ENCODE data around the gene SERPINB12. TPM values are rescaled to one million over a fixed set of nuclear protein-coding genes. Genes with fewer than 3 reads are reported as not detected.

SERPINB12 gene
- total RNA-seq, 4 donors from 2014 or later, result not detected

DNA sequence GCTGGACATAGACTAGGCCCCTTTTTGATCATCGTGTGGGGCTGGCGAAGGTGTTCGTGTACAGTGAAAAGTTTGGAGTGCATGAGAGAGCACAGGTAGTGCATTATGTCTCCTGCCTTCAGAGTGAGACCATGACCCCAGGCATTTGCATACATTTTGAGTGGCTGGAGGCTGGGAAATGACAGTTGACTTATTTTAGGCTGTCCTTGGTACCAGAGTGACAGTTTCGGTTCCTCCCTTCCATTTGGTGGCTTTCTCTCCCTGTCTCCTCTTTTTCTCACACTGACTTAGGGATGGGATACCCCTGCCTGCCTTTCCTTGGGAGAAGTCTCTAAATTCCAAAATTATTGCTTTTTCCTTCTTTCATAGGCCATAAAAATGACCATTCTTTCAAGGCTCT lies 20.1 kb downstream of the SERPINB12 start:
- no peak for DNase-seq (ENCODE audit: low spot score in 2 of 2)
- 85 to 91% methylated on average over 4 of the region's 4 CpGs for WGBS, 2 donors
- TF ChIP-seq POLR2A (IDR thresholded peaks at IDR 0.05), result no peak
- Histone ChIP-seq H3K36me3 (no peaks in the 10 kb centered on the region), H3K4me3 (no peak overlapping the region), H3K27ac (no peak overlapping the region), H3K4me1 (no peaks in the 10 kb centered on the region), H3K9me3 (no peaks in the 10 kb centered on the region), H3K27me3 (no peaks in the 10 kb centered on the region)

DNA sequence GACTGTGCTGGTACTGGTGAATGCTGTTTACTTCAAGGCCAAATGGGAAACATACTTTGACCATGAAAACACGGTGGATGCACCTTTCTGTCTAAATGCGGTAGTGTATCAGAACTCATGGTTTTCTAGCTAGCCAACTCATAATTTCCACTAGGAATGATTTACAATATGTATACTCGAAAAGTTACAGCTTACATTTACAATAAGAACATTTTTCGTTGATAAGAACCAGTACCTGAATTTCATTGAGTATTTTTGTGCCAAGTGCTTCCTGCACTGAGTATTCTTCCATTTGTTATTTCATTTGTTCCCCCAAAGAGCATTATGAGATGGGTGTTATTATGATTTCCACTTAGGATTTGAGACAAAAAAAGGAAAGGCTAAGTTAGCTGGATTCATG lies 21.9 kb downstream of the SERPINB12 start:
- WGBS, 2 donors, result 94 to 95% methylated on average over 4 of the region's 4 CpGs
- H3K27ac ChIP-seq, result no peak overlapping the region
- no peaks in the 10 kb centered on the region for H3K9me3 ChIP-seq
- no peak for DNase-seq (ENCODE audit: low spot score in 2 of 2)
- H3K27me3 ChIP-seq, result no peaks in the 10 kb centered on the region
- H3K36me3 ChIP-seq, result no peaks in the 10 kb centered on the region
- no peak for TF ChIP-seq EP300 (IDR thresholded peaks at IDR 0.05)
- TF ChIP-seq, protein P1, sequence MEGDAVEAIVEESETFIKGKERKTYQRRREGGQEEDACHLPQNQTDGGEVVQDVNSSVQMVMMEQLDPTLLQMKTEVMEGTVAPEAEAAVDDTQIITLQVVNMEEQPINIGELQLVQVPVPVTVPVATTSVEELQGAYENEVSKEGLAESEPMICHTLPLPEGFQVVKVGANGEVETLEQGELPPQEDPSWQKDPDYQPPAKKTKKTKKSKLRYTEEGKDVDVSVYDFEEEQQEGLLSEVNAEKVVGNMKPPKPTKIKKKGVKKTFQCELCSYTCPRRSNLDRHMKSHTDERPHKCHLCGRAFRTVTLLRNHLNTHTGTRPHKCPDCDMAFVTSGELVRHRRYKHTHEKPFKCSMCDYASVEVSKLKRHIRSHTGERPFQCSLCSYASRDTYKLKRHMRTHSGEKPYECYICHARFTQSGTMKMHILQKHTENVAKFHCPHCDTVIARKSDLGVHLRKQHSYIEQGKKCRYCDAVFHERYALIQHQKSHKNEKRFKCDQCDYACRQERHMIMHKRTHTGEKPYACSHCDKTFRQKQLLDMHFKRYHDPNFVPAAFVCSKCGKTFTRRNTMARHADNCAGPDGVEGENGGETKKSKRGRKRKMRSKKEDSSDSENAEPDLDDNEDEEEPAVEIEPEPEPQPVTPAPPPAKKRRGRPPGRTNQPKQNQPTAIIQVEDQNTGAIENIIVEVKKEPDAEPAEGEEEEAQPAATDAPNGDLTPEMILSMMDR (IDR thresholded peaks at IDR 0.05), result no peak
- no peak for TF ChIP-seq POLR2A (IDR thresholded peaks at IDR 0.05)
- H3K4me1 ChIP-seq, result no peaks in the 10 kb centered on the region
- H3K4me3 ChIP-seq, result no peak overlapping the region

DNA sequence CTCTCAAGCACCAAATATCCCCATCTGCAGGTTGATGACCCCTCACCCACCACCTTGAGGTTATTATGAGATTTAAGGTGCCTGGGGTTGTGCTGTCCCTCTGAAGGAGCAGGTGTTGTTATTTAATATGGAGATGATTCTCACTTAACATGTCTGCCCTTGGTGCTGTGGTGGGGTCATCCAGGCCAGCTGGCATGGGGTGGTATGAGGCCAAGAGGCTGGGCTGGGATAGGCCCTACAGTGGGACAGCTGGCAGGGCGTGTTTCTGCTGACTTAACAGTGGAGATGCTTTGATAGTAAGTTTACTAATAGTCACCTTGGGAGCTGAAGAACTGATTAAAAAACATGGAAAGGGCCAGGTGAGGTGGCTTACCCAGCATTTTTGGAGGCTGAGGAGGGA lies 22.4 kb downstream of the SERPINB12 start:
- no peaks in the 10 kb centered on the region for H3K36me3 ChIP-seq
- WGBS, 2 donors, result 95 to 100% methylated on average over 1 of the region's 1 CpG
- H3K4me3 ChIP-seq, result no peak overlapping the region
- no peaks in the 10 kb centered on the region for H3K9me3 ChIP-seq
- no peaks in the 10 kb centered on the region for H3K4me1 ChIP-seq
- H3K27ac ChIP-seq, result no peak overlapping the region
- no peaks in the 10 kb centered on the region for H3K27me3 ChIP-seq
- DNase-seq (ENCODE audit: low spot score in 2 of 2), result no peak
- TF ChIP-seq POLR2A (IDR thresholded peaks at IDR 0.05), result no peak
- TF ChIP-seq, protein P1 (IDR thresholded peaks at IDR 0.05), result no peak

DNA sequence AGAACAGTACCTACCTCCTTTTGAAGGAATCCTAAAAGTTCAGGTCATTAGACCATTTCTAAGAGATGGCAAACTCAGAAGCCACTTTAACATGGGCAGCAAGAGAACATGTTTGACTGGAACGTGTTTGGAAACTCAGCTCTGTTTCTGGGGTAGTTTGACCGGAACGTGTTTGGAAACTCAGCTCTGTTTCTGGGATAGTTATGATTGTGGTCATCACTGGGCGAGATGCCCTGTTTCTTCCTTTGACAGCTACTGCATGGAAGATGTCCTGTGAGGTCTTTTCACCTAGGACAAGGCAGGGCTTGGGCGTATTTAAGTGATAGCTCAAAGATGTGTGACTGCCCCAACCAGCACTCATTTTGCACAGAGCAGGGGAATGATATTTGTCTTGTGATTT lies 25.1 kb downstream of the SERPINB12 start:
- H3K4me1 ChIP-seq, result peaks cover 0 to 4% (median 0%) of the 10 kb centered on the region in 4 donors

DNA sequence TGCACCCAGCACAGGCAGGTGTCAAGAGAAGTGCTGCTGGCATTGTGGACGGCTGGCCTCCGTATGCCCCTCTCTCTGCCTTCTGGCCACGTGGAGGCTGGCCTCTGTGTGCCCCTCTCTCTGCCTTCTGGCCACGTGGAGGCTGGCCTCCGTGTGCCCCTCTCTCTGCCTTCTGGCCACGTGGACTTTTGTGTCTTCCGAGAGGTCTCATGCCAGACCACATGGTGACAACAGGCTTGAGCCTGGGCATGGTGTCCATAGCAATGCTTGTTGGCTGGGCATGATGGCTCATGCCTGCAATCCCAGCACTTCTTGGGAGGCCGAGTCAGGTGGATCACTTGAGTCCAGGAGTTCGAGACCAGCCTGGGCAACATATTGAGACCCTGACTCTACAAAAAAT lies 25.7 kb downstream of the SERPINB12 start:
- no peak for TF ChIP-seq POLR2A (IDR thresholded peaks at IDR 0.05)
- no peak for TF ChIP-seq EP300 (IDR thresholded peaks at IDR 0.05)
- TF ChIP-seq, protein P1 (IDR thresholded peaks at IDR 0.05), result no peak
- no peak for DNase-seq (ENCODE audit: low spot score in 2 of 2)
- H3K9me3 ChIP-seq, result no peaks in the 10 kb centered on the region
- no peaks in the 10 kb centered on the region for H3K36me3 ChIP-seq
- no peaks in the 10 kb centered on the region for H3K27me3 ChIP-seq
- H3K4me3 ChIP-seq, result no peak overlapping the region
- no peak overlapping the region for H3K27ac ChIP-seq
- H3K4me1 ChIP-seq, result peaks cover 0 to 4% (median 0%) of the 10 kb centered on the region in 4 donors
- 83% methylated on average over 9 of the region's 9 CpGs for WGBS, 2 donors

More for the DNA sequence above, 25.1 kb downstream of the SERPINB12 start:
- Histone ChIP-seq H3K27me3 (no peaks in the 10 kb centered on the region), H3K9me3 (no peaks in the 10 kb centered on the region), H3K4me3 (no peak overlapping the region), H3K27ac (no peak overlapping the region), H3K36me3 (no peaks in the 10 kb centered on the region)
- no peak for DNase-seq (ENCODE audit: low spot score in 2 of 2)
- TF ChIP-seq POLR2A (IDR thresholded peaks at IDR 0.05) (no peak), EP300 (IDR thresholded peaks at IDR 0.05) (no peak)
- TF ChIP-seq, protein P1 (IDR thresholded peaks at IDR 0.05), result no peak
- WGBS, 2 donors, result 79 to 89% methylated on average over 5 of the region's 5 CpGs

DNA sequence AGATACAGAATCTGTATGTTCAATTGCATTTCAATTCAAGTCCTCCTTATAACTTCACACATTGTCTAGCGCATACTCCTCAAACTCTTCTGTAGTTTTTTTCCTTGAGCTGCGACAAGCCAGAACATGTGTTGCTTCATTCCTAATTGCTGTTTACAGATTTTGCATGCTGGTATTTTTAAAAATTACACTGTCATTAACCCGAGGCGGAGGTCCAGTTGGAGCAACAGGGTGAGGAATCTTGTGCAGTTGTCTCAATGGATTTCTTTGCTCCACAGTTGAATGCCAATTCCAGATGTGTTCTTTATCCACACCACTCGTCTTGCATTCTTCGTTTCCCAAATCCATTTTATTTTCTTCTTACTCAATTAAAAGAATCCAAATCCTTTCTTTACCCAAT lies 28.6 kb downstream of the SERPINB12 start:
- Histone ChIP-seq H3K27me3 (no peaks in the 10 kb centered on the region), H3K36me3 (no peaks in the 10 kb centered on the region), H3K4me1 (peaks cover 0 to 4% (median 0%) of the 10 kb centered on the region in 4 donors), H3K27ac (no peak overlapping the region), H3K4me3 (no peak overlapping the region), H3K9me3 (no peaks in the 10 kb centered on the region)
- DNase-seq (ENCODE audit: low spot score in 2 of 2), result no peak
- 47 to 55% methylated on average over 6 of the region's 6 CpGs for WGBS, 2 donors
- TF ChIP-seq EP300 (IDR thresholded peaks at IDR 0.05), result no peak
- TF ChIP-seq, protein P1 (IDR thresholded peaks at IDR 0.05), result no peak
- TF ChIP-seq POLR2A (IDR thresholded peaks at IDR 0.05), result no peak
